GM12874 (cell line): Measurements from ENCODE around the gene HTR5A.

ENCODE experiments used
- TF ChIP-seq, protein P1 (sequence below): IDR thresholded peaks from 2 replicates; pipeline ENCODE4 v1.5.1; 2011; ENCODE audit warnings: low read depth, mild to moderate bottlenecking, control low read depth, low read length, moderate library complexity; ENCODE audit not compliant: insufficient read depth

The HTR5A gene

DNA sequence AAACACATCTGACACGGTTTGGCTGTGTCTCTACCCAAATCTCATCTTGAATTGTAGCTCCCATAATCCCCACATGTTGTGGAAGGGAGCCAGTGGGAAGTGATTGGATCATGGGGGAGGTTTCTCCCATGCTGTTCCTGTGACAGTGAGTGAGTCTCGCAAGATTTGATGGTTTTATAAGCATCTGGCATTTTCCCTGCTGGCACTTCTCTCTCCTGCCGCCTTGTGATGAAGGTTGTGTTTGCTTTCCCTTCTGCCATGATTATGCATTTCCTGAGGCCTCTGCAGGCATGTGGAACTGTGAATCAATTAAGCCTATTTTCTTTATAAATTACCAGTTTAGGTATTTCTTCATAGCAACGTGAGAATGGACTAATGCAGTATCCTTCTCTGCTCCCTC is 5.9 kb upstream of the HTR5A start:
- TF ChIP-seq, protein P1, sequence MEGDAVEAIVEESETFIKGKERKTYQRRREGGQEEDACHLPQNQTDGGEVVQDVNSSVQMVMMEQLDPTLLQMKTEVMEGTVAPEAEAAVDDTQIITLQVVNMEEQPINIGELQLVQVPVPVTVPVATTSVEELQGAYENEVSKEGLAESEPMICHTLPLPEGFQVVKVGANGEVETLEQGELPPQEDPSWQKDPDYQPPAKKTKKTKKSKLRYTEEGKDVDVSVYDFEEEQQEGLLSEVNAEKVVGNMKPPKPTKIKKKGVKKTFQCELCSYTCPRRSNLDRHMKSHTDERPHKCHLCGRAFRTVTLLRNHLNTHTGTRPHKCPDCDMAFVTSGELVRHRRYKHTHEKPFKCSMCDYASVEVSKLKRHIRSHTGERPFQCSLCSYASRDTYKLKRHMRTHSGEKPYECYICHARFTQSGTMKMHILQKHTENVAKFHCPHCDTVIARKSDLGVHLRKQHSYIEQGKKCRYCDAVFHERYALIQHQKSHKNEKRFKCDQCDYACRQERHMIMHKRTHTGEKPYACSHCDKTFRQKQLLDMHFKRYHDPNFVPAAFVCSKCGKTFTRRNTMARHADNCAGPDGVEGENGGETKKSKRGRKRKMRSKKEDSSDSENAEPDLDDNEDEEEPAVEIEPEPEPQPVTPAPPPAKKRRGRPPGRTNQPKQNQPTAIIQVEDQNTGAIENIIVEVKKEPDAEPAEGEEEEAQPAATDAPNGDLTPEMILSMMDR: no peak

DNA sequence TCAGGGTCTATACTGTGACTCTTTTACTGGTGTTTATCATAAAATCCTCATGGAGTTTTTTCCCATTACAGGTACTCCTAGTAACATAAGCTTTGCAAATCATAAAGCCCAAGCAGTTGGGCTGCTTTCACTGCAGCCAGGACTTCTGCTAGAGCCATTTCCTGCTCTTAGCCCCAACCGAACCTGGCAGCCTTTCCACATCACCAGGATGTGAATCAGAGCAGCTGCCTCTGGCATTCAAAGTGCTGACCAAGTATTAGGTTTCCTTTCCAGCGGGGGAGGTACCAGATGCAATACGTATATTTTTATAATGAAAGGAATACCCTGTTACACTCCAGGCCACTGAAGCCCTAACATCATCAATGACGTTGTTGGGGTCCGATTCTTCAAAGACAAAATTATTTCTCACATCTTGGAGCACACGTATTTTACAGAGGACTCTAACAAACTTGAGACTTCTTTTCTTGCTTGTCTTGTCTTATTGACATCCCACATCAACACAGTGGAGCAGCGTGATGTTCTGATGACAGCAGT is 3.6 kb upstream of the HTR5A start:
- TF ChIP-seq, protein P1: no peak

DNA sequence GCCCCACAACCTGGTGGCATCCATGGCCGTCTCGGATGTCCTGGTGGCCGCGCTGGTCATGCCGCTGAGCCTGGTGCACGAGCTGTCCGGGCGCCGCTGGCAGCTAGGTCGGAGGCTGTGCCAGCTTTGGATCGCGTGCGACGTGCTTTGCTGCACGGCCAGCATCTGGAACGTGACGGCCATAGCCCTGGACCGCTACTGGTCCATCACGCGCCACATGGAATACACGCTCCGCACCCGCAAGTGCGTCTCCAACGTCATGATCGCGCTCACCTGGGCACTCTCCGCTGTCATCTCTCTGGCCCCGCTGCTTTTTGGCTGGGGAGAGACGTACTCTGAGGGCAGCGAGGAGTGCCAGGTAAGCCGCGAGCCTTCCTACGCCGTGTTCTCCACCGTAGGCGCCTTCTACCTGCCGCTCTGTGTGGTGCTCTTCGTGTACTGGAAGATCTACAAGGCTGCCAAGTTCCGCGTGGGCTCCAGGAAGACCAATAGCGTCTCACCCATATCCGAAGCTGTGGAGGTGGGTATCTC is 1.1 kb downstream of the HTR5A start:
- TF ChIP-seq, protein P1: no peak

DNA sequence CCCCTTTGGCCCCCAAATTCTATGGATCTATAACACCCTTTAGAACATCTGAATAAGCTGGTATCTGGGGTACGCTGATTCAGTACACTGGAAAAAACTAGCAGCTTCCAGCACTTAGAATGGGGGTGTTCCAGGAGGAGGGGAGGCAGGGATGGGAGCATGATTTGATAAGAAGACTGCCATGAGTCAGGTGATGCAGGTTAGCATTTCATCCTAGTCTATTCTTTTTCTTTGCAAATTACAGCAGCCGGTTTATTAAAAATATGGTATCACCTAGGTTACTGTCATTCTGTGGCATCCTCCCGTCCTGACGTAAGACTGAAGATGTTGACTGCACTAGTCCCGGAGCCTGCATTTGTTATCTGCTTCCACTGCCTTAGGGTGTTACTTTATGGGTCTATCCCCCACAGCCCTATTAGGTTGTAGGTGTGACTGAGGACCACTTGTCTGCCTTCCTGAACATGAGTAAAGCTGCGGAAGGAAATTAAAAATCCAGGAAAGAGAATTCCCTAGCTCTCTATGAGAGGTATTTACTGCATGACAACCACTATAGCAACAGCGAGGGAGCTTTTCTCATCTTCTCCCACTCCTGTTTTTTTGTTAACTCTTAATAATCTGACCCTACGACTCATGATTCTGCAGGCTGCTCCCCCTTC is 1.9 kb downstream of the HTR5A start:
- TF ChIP-seq, protein P1: no peak

DNA sequence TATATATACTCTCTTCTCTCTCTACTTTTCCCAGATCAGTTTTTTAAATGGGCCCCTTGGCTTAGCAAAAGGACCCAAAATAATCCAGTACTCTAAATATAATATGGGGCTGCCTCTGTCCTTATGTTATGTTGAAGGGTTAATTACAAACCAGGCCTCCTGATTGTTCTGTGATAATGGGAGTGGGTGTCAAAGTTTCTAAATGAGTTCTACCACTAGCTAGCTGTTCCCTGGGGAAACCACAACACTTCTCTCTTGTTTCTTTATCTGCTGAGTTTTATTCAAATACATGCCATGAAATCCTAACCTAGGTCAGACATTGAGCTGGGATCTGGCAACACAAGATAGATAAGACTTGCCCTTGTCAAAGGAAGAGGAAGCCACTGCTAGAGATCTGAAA is 3.8 kb downstream of the HTR5A start:
- TF ChIP-seq, protein P1: no peak

DNA sequence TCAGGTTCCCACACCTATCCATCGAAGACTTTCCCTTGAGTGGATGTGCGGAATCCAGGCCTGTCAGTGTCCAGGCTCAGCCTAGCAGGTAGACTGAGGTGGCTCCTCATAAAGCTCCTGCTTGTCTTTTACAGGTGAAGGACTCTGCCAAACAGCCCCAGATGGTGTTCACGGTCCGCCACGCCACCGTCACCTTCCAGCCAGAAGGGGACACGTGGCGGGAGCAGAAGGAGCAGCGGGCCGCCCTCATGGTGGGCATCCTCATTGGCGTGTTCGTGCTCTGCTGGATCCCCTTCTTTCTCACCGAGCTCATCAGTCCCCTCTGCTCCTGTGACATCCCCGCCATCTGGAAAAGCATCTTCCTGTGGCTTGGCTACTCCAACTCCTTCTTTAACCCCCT is 13.9 kb downstream of the HTR5A start:
- TF ChIP-seq, protein P1: no peak

DNA sequence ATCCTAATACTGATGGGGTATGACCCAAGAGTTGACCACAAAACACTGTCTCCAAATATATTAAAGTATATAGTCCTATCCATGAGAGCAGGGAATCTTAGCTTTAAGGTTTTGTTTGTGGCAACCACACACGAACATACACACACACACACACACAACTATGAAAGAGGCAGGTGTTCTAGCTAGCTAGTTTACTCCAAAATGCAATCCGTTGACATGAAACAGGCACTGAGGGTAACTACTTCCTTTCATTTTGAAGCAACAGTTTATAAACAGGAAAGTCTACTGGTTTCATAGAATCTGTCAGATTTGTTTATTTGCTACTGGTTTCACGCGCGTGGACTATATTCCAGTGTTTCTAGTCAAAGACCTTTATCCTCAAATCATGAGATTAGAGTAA is 14.8 kb downstream of the HTR5A start:
- TF ChIP-seq, protein P1: no peak
